ENCODE data around the gene TMEM165.

The TMEM165 gene

GRCh38 chr4:55444827-55445226 is 49.1 kb downstream of the TMEM165 start:
- H3K27ac Mint-ChIP-seq = no peak overlapping the region
- H3K27me3 Mint-ChIP-seq (ENCODE audit: low read depth) = no peaks in the 10 kb centered on the region
- H3K36me3 Mint-ChIP-seq (ENCODE audit: low read depth) = peaks cover 9% of the 10 kb centered on the region
- H3K4me3 Mint-ChIP-seq = no peak overlapping the region
- H3K9me3 Mint-ChIP-seq = no peaks in the 10 kb centered on the region
- peaks cover 8% of the 10 kb centered on the region for H3K4me1 Mint-ChIP-seq (ENCODE audit: low read depth)

GRCh38 chr4:55445921-55446577 is 50.3 kb downstream of the TMEM165 start:
- Mint-ChIP-seq H3K4me3 (no peak overlapping the region), H3K36me3 (ENCODE audit: low read depth) (peaks cover 8% of the 10 kb centered on the region), H3K27me3 (ENCODE audit: low read depth) (no peaks in the 10 kb centered on the region), H3K4me1 (ENCODE audit: low read depth) (peaks cover 4% of the 10 kb centered on the region), H3K27ac (no peak overlapping the region), H3K9me3 (no peaks in the 10 kb centered on the region)

- Mint-ChIP-seq H3K27ac (no peak overlapping the region), H3K9me3 (no peaks in the 10 kb centered on the region), H3K4me1 (ENCODE audit: low read depth) (peaks cover 4% of the 10 kb centered on the region), H3K27me3 (ENCODE audit: low read depth) (no peaks in the 10 kb centered on the region), H3K4me3 (no peak overlapping the region), H3K36me3 (ENCODE audit: low read depth) (peaks cover 11% of the 10 kb centered on the region)
These were observed 50.8 kb downstream of the TMEM165 start for GRCh38 chr4:55446578-55446922.

- Mint-ChIP-seq H3K27me3 (ENCODE audit: low read depth) (no peaks in the 10 kb centered on the region), H3K27ac (no peak overlapping the region), H3K36me3 (ENCODE audit: low read depth) (peaks cover 14% of the 10 kb centered on the region), H3K9me3 (no peaks in the 10 kb centered on the region), H3K4me1 (ENCODE audit: low read depth) (peaks cover 4% of the 10 kb centered on the region), H3K4me3 (no peak overlapping the region)
These were observed 51.5 kb downstream of the TMEM165 start for GRCh38 chr4:55447108-55447708.

GRCh38 chr4:55447831-55448230 is 52.1 kb downstream of the TMEM165 start:
- no peaks in the 10 kb centered on the region for H3K4me1 Mint-ChIP-seq (ENCODE audit: low read depth)

GRCh38 chr4:55450566-55450965 is 54.8 kb downstream of the TMEM165 start:
- H3K27me3 Mint-ChIP-seq (ENCODE audit: low read depth) = no peaks in the 10 kb centered on the region
- no peaks in the 10 kb centered on the region for H3K4me1 Mint-ChIP-seq (ENCODE audit: low read depth)
- H3K4me3 Mint-ChIP-seq = no peak overlapping the region
- H3K36me3 Mint-ChIP-seq (ENCODE audit: low read depth) = peaks cover 15% of the 10 kb centered on the region
- no peak overlapping the region for H3K27ac Mint-ChIP-seq
- H3K9me3 Mint-ChIP-seq = no peaks in the 10 kb centered on the region

More at GRCh38 chr4:55447831-55448230, 52.1 kb downstream of the TMEM165 start:
- H3K27me3 Mint-ChIP-seq (ENCODE audit: low read depth) = no peaks in the 10 kb centered on the region
- H3K36me3 Mint-ChIP-seq (ENCODE audit: low read depth) = peaks cover 13% of the 10 kb centered on the region
- no peak overlapping the region for H3K27ac Mint-ChIP-seq
- no peaks in the 10 kb centered on the region for H3K9me3 Mint-ChIP-seq
- no peak overlapping the region for H3K4me3 Mint-ChIP-seq

GRCh38 chr4:55458164-55458563 is 62.4 kb downstream of the TMEM165 start:
- Mint-ChIP-seq H3K27ac (no peak overlapping the region), H3K4me1 (ENCODE audit: low read depth) (no peaks in the 10 kb centered on the region), H3K9me3 (no peaks in the 10 kb centered on the region), H3K36me3 (ENCODE audit: low read depth) (peaks cover 4% of the 10 kb centered on the region), H3K4me3 (no peak overlapping the region), H3K27me3 (ENCODE audit: low read depth) (no peaks in the 10 kb centered on the region)

GRCh38 chr4:55458611-55459010 is 62.9 kb downstream of the TMEM165 start:
- no peaks in the 10 kb centered on the region for H3K27me3 Mint-ChIP-seq (ENCODE audit: low read depth)
- H3K27ac Mint-ChIP-seq = no peak overlapping the region
- H3K4me1 Mint-ChIP-seq (ENCODE audit: low read depth) = no peaks in the 10 kb centered on the region
- H3K9me3 Mint-ChIP-seq = no peaks in the 10 kb centered on the region
- H3K4me3 Mint-ChIP-seq = no peak overlapping the region
- H3K36me3 Mint-ChIP-seq (ENCODE audit: low read depth) = peaks cover 4% of the 10 kb centered on the region

GRCh38 chr4:55466001-55466400 is 70.2 kb downstream of the TMEM165 start:
- Mint-ChIP-seq H3K27ac (no peak overlapping the region), H3K4me3 (no peak overlapping the region), H3K9me3 (peaks cover 13% of the 10 kb centered on the region)

GRCh38 chr4:55468724-55469123 is 73.0 kb downstream of the TMEM165 start:
- H3K36me3 Mint-ChIP-seq (ENCODE audit: low read depth) = peaks cover 11% of the 10 kb centered on the region
- H3K27ac Mint-ChIP-seq = no peak overlapping the region
- peaks cover 13% of the 10 kb centered on the region for H3K9me3 Mint-ChIP-seq
- no peaks in the 10 kb centered on the region for H3K4me1 Mint-ChIP-seq (ENCODE audit: low read depth)
- no peaks in the 10 kb centered on the region for H3K27me3 Mint-ChIP-seq (ENCODE audit: low read depth)
- H3K4me3 Mint-ChIP-seq = no peak overlapping the region

More at GRCh38 chr4:55466001-55466400, 70.2 kb downstream of the TMEM165 start:
- Mint-ChIP-seq H3K4me1 (ENCODE audit: low read depth) (no peaks in the 10 kb centered on the region), H3K36me3 (ENCODE audit: low read depth) (peaks cover 12% of the 10 kb centered on the region), H3K27me3 (ENCODE audit: low read depth) (no peaks in the 10 kb centered on the region)

GRCh38 chr4:55469979-55470378 is 74.2 kb downstream of the TMEM165 start:
- no peak overlapping the region for H3K27ac Mint-ChIP-seq
- no peaks in the 10 kb centered on the region for H3K27me3 Mint-ChIP-seq (ENCODE audit: low read depth)
- no peak overlapping the region for H3K4me3 Mint-ChIP-seq
- peaks cover 2% of the 10 kb centered on the region for H3K4me1 Mint-ChIP-seq (ENCODE audit: low read depth)
- peaks cover 21% of the 10 kb centered on the region for H3K36me3 Mint-ChIP-seq (ENCODE audit: low read depth)
- H3K9me3 Mint-ChIP-seq = peaks cover 13% of the 10 kb centered on the region
